ENCODE measurements around the gene CYSTM1.

Gene CYSTM1

DNA sequence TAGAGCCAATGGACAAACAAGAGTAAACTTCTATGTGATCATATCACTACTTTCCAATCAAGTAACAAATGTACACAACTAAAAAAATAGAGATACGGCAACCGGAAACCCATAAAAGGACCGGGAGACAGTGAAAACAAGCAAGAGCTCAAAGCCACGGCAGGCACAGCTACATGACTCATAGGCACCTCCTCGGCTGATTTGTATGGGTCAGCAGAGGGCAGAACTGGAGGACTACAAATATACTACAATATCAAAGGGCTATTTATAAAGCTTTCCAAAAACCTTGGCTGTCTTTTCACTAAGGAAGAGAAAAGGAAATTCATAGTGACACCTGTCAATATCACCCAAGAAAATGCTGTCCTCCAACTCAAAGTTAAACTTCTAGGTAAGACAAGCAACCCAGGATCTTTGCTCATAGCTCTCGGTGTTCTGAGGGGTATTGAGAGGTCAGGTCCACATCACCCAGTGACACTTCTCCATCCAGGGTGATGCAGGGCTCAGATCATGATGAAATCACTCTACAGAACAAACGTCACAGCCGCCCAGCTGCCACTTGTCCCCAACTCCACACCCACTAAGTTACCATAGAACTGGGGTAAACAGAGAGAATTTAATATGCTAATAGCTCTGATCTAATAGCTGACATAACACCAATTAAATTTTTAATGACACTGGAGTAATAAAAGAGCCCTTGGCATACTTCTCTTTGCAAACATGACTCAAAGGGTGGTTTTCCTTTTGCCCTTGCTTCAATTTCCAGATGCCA lies 86.6 kb downstream of the CYSTM1 start:
- peak; percentile 36 for DNase-seq

DNA sequence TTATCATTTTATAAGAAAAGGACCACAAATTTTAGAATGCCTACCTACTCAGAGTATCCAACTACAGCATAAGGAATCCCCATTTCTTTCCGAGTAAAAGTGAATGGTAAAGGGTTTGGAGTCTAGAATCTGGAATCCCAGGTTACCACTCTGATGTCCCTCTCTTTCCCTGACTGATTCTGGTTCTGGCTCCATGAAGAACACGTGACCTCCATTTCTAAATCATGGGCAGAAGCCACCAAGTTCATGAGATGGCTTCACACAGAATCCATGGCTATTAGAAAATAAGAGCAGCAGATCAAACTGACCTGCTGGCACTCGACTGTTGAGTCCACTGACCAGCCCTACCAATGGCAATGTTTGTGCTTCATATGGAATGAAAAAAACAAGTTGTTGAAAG lies 87.2 kb downstream of the CYSTM1 start:
- DNase-seq: no peak

DNA sequence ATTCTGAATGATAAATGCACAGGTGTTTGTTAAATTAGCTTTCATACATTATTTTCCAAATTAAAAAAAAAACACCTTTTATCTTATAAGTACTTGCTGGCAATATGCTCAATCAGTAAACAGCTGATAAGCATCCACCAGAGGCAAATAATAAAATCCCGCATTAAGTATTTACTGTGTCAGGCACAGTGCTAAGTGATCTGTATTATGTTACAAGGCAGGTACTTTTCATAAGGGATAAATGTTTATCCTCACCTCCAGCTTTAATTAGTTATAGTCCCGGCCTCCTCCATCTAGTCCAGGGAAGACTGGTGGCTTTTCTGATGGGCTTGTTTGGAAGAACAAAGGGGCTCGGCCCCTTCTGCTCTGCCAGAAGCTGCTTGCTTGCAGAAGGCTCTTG lies 87.9 kb downstream of the CYSTM1 start:
- DNase-seq: no peak

DNA sequence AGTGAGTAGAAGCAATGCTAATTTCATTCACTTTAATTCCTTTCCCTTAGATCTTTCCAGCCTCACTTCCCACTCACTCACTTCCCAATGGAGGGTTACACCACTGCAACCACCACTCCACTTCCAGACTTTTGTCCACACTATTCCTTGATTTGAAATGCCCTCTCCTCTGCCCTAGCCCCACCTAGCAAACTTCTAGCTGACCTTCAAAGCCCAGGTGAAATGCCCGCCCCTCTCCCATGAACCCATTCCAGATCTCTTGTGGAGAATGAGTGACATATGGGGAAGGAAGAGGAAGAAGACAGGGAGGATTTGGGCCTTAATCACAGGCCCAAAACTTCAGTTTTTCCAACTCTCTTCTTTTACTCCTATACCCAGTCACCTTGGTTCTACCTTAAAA lies 90.9 kb downstream of the CYSTM1 start:
- no peak for DNase-seq

DNA sequence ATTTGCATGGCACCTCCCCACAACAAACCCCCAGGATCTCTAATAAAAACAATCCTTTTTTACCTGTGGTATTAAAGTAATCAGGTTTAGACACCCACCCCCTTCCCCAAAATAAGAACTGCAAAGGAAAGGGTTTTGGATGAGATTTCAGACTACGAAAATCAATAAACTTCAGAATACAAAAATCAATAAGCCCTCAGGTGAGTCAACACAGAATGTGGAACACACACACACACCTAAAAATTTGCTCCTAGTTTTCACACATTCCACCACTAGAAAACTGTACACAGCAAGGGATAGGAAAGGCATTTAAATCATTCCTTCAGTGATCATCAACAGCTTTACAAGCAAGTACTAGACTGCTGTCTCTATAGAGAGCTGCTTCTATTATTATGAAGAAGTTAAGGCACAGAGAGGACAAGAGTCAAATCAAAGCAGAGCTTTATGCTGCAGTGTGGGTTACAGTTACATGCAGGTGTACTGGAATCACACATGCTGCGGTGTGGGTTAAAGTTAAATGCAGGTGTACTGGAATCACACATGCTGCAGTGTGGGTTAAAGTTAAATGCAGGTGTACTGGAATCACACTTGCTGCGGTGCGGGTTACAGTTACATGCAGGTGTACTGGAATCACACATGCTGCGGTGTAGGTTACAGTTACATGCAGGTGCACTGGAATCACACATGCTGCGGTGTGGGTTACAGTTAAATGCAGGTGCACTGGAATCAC lies 91.6 kb downstream of the CYSTM1 start:
- DNase-seq: no peak

DNA sequence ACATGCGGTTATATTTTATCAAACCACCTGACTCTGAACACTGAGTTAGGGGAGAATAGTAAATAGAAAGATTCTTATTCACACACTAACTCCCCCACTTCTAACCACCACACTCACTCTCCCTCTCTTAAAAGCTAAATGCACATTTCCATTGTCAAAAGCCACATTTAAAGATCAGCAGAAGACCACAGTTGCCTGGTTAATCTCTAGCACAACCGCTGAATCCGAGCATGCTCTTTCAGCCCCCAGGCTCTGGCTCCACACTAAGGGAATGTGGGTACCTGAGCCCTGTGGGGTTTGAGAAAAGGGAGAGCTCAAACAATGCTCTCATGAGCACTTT lies 92.2 kb downstream of the CYSTM1 start:
- DNase-seq: no peak

DNA sequence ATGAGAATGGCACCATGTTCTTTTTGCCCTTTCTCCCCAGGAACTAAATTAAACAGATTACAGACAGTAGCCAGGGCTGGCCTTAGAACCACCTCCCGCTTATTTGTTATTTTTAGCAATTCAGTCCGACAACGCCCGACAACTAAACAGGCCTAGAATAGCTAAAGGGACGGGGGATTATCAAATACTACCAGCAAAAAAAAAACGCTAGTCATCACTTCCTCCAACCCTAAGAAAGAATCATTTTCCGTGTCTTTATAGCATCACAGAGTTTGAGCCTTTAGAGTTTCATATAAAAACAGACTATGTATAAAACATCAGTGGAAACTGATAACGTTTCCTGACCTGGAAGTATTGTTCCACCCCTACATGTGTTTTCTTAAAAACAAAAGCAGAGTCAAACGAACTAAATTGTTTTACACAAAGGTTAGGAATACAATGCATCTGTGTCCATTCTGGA lies 92.6 kb downstream of the CYSTM1 start:
- no peak for DNase-seq

DNA sequence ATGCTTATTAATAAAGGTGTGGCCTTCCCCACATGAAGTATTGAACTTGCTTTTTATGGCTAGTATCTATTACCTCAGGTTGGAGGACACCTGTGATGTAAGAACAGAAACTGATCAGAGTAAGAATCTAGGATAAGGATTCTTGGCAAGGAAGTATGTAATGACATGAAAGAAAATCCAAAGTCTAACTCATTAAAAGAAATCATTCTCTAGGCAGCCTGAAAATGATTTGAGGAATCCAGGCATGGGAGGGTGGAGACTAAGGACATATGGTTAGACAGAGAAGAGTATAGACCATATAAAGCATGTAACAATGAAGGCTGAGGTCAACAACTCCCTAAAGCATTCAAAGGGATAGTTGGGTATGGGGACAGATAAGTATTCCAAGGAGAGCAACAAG lies 95.0 kb downstream of the CYSTM1 start:
- DNase-seq: no peak

DNA sequence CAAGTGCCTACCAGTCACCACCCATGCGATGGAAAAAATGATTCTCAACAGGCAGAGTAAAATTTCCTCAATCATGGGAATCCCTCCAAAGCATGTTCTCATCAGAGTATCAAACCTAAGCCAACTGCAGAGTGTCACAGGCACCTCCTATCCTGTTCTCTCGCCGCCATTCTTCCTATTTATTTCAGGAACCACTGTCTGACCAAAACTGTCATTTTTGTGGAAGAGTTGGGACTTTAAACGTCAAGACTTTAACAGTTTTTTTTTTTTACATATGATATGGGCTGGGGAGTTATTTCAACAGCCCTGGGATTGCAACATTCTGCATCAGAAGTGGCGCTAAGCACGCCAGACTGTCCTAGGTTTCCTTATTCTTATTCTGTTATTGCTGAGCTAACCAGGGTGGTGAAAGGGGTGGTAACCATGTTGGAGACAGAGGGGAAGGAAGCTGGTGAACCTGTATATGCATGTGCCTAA lies 98.5 kb downstream of the CYSTM1 start:
- peak; percentile 10 for DNase-seq

DNA sequence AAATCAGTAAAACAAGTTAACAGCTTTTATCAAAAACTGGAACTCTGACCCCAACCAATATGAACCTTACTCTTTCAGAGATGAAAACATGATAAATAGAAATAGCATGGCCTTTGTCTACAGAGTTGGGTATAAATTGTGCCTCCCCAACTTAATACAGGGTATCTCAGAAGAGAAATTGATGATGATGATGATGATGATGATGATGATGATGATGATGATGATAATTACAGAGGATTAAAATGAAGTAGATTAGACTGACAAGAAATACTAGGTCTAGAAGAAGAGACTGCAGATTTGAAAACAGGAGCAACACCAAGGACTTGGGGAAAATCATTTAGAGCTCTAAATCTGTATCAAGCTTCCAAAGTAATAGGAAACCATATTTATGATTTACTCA lies 100.8 kb downstream of the CYSTM1 start:
- DNase-seq: no peak

DNA sequence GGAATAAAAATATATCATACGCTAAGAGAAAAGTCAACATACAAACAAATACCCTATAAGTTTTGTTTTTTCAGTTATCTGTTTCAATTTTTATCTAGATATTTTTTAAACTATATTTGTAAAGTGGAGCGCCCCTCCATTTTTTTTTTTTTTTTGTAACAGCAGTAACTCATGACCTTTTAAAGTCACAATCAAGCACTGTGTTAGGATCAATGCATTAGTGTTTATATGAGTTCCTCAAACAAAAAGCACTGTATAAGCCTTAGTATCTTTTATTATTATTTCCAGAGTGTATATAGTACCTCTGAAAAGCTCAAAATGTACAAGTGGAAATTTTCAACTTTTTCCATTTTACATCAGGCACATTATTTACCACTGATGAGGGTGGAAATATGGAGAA lies 107.3 kb downstream of the CYSTM1 start:
- no peak for DNase-seq

DNA sequence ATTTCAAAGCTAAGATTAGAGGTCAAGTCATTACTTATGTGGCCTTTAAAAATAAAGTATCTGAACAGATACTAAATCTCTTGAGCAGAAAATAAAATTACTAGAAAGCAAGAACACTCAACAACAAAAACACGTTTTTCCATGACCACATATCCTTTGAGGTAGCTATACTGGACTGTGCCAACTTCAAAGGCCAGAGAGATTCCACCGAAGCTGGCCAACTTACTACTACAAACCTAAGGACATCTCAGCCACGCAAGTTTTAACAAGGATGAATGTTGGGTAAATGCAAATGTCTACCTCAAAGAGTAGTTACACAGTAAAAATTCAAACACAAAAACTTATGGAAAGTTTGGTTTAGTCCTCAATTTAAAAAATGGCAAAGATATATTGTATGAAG lies 109.0 kb downstream of the CYSTM1 start:
- DNase-seq: no peak

DNA sequence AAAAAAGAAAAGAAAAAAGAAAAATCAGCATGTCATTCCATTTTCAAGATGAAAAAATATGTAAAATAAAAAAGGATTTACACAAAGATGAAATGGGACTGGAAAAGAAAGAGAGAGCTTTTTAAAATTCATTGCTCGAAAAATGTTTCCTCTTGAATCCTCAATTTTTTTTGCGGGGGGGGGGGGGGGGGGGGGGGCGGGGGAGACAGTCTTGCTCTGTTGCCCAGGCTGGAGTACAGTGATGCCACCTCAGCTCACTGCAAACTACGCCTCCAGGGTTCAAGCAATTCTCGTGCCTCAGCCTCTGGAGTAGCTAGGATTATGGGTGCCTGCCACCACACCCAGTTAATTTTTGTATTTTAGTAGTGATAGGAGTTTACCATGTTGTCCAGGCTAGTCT lies 111.4 kb downstream of the CYSTM1 start:
- no peak for DNase-seq

DNA sequence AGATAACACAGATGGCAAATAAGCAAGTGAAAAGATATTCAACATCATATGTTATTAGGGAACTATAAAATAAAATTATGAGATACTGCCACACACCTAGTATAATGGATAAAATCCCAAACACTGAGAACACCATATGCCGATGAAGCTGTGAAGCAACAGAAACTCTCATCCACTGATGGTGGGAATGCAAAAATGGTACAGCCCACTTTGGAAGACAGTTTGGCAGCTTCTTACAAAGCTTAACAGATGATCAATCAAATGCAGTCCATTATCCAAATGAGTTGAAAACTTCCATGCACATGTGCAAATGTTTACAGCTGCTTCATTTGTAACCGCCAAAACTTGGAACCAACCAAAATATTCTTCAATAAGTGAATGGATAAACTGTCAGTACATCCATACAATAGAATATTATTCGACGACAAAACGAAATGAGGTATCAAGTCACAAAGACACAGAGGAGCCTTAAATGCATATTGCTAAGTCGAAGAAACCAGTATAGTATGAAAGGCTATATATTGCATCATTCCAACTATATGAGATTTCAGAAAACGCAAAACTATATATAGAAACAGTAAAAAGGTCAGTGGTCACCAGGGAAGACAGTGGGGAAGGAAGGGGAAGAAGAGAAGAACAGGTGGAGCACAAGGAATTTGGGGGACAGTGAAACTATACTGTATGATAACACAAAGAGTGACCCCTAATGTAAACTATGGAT lies 113.0 kb downstream of the CYSTM1 start:
- DNase-seq: no peak

DNA sequence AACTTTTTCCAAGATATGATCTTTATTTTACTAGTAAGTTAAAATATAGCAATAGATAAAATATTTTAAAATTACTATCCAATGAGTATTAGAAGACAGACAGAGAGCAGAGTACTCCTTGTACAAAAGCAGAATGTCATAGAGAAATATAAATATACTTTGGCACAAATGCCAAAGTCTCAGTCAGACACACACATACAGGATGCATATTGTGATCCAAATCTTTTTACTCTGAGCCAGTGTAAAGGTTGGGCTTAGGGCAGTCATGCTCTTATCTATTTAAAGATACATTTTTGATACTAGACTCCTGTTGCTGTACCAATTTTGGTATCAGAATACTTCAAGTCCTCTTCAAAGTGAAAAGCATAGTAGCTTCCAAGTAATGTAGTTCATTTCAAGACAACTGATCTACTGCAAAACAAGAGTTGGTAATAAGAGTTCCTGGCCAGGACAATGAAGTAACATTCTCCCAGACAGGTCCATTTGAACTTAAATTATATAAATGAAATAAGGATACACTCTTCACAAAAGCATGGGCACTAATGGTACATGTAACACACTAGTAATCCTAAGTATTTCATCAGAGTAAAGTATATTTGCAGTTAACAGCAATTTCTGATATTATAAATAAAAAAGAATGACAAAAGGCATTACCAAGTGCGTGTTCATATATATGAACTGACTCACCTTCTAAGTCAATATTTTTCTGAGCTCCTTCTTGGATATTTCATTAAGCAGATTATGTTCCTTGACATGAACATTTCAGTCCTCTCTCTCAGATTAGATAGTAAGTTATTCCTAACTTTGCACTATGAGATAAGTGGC lies 117.4 kb downstream of the CYSTM1 start:
- DNase-seq: no peak
